Measurements from ENCODE around the gene TIMM22. TPM values are rescaled to one million over a fixed set of nuclear protein-coding genes. Genes with fewer than 3 reads are reported as not detected.
"Not testable (repeated sequence)": the region's sequence is repeated elsewhere in the genome, so short reads cannot be mapped to it uniquely, and the experiment has no call there.

The TIMM22 gene
- total RNA-seq, 1 donor from 2014 or later, result 10.3 TPM

GRCh38 chr17:1040216-1040600 lies 43.3 kb downstream of the TIMM22 start:
- H3K36me3 Mint-ChIP-seq (ENCODE audit: low read depth), result peaks cover 11% of the 10 kb centered on the region
- H3K27me3 Mint-ChIP-seq (ENCODE audit: low read depth), result no peaks in the 10 kb centered on the region
- peak; percentile 77 for DNase-seq (ENCODE audit: low spot score)
- no peak for TF ChIP-seq CTCF (IDR thresholded peaks at IDR 0.05)
- H3K4me1 Mint-ChIP-seq (ENCODE audit: low read depth), result peaks cover 39% of the 10 kb centered on the region
- no peak overlapping the region for H3K4me3 Mint-ChIP-seq (ENCODE audit: unreplicated experiment)
- H3K9me3 Mint-ChIP-seq (ENCODE audit: low read depth), result no peaks in the 10 kb centered on the region
- no peak overlapping the region for H3K27ac Mint-ChIP-seq (ENCODE audit: unreplicated experiment)

DNA sequence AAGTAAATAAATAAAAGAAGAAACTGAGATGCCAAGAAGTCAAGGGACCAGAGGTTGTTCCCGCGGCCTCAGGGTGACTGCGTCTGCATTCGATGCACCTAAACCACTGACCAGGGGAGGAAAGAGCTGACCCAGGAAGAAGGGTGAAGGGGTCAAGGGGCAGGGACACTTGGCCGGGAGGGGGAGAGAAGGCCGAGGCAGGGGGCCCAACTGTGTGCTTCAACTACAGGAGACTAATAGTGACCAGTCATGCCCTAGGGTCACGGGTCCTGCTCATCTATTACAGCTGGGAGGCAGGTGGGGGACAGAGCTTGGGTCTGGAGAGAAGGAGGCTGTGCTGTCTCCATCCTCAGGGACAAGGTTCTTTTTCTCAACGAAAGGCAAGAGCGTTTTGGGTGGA lies 44.8 kb downstream of the TIMM22 start:
- peaks cover 43% of the 10 kb centered on the region for H3K4me1 Mint-ChIP-seq (ENCODE audit: low read depth)
- no peak overlapping the region for H3K27ac Mint-ChIP-seq (ENCODE audit: unreplicated experiment)
- no peaks in the 10 kb centered on the region for H3K9me3 Mint-ChIP-seq (ENCODE audit: low read depth)
- TF ChIP-seq CTCF (IDR thresholded peaks at IDR 0.05), result no peak
- H3K36me3 Mint-ChIP-seq (ENCODE audit: low read depth), result peaks cover 11% of the 10 kb centered on the region
- H3K27me3 Mint-ChIP-seq (ENCODE audit: low read depth), result no peaks in the 10 kb centered on the region
- peak; percentile 67 for DNase-seq (ENCODE audit: low spot score)
- H3K4me3 Mint-ChIP-seq (ENCODE audit: unreplicated experiment), result no peak overlapping the region

- Mint-ChIP-seq H3K4me3 (ENCODE audit: unreplicated experiment) (no peak overlapping the region), H3K36me3 (ENCODE audit: low read depth) (peaks cover 11% of the 10 kb centered on the region), H3K27me3 (ENCODE audit: low read depth) (no peaks in the 10 kb centered on the region), H3K27ac (ENCODE audit: unreplicated experiment) (no peak overlapping the region), H3K9me3 (ENCODE audit: low read depth) (no peaks in the 10 kb centered on the region), H3K4me1 (ENCODE audit: low read depth) (peaks cover 51% of the 10 kb centered on the region)
- DNase-seq (ENCODE audit: low spot score), result peak; percentile 46
- no peak for TF ChIP-seq CTCF (IDR thresholded peaks at IDR 0.05)
Observed at GRCh38 chr17:1042486-1042885, 45.6 kb downstream of the TIMM22 start.

GRCh38 chr17:1043601-1044251 lies 46.8 kb downstream of the TIMM22 start:
- peaks cover 13% of the 10 kb centered on the region for H3K36me3 Mint-ChIP-seq (ENCODE audit: low read depth)
- no peak for TF ChIP-seq CTCF (IDR thresholded peaks at IDR 0.05)
- H3K4me3 Mint-ChIP-seq (ENCODE audit: unreplicated experiment), result no peak overlapping the region
- peaks cover 59% of the 10 kb centered on the region for H3K4me1 Mint-ChIP-seq (ENCODE audit: low read depth)
- peak; percentile 87 for DNase-seq (ENCODE audit: low spot score)
- no peaks in the 10 kb centered on the region for H3K9me3 Mint-ChIP-seq (ENCODE audit: low read depth)
- H3K27ac Mint-ChIP-seq (ENCODE audit: unreplicated experiment), result peak overlapping the region; percentile 82
- H3K27me3 Mint-ChIP-seq (ENCODE audit: low read depth), result no peaks in the 10 kb centered on the region

DNA sequence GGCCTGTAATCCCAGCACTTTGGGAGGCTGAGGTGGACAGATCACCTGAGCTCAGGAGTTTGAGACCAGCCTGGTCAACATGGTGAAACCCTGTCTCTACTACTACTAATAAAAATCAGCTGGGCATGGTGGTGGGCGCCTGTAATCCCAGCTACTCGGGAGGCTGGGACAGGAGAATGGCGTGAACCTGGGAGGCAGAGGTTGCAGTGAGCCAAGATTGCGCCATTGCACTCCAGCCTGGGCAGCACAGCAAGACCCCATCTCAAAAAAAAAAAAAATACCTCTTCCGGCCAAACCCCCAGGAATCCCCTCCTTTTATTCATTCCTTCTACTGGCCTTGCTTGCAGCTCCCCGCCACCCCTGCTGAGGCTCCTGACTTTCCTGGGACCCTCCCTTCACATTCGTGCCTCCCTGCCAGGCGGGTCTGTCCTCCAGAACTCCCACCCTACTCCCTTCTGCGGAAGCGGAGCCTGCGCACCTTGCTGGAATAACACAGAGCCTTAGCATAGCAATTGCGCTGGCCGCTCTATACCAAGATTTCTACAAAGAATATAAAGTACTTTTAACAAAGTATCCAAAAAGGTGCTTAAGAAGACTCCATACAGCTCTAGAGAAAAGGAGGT lies 47.6 kb downstream of the TIMM22 start:
- peaks cover 13% of the 10 kb centered on the region for H3K36me3 Mint-ChIP-seq (ENCODE audit: low read depth)
- peak overlapping the region; percentile 16 for H3K4me3 Mint-ChIP-seq (ENCODE audit: unreplicated experiment)
- H3K27ac Mint-ChIP-seq (ENCODE audit: unreplicated experiment); H3K27me3 Mint-ChIP-seq (ENCODE audit: low read depth); H3K9me3 Mint-ChIP-seq (ENCODE audit: low read depth): not testable (repeated sequence)
- peaks cover 59% of the 10 kb centered on the region for H3K4me1 Mint-ChIP-seq (ENCODE audit: low read depth)
- peak; percentile 43 for DNase-seq (ENCODE audit: low spot score)

DNA sequence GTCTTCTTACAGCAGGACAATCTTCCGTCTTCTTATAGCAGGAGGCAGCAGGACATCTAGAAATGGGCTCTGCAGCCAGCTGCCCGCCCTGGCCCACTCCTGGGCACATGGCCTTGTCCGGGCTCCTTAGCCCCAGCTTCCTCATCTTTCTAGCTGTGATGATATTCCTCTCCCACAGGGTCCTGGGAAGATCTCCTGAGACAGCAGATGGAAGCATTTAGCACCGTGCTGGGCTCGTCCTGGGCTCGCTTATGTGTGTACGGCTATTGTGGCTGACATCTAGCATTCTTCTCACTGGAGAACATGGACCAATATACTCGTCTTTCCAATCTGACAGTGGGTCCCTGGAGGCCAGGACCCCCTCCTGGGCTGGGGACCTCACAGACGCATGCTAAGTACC lies 48.5 kb downstream of the TIMM22 start:
- H3K4me1 Mint-ChIP-seq (ENCODE audit: low read depth), result peaks cover 55% of the 10 kb centered on the region
- peak; percentile 29 for DNase-seq (ENCODE audit: low spot score)
- peaks cover 19% of the 10 kb centered on the region for H3K36me3 Mint-ChIP-seq (ENCODE audit: low read depth)
- H3K9me3 Mint-ChIP-seq (ENCODE audit: low read depth), result no peaks in the 10 kb centered on the region
- H3K4me3 Mint-ChIP-seq (ENCODE audit: unreplicated experiment), result no peak overlapping the region
- no peak for TF ChIP-seq CTCF (IDR thresholded peaks at IDR 0.05)
- peak overlapping the region; percentile 60 for H3K27ac Mint-ChIP-seq (ENCODE audit: unreplicated experiment)
- no peaks in the 10 kb centered on the region for H3K27me3 Mint-ChIP-seq (ENCODE audit: low read depth)

All from chondrocyte (in vitro differentiated cells).